NCI-H774 (cell line): Measurements from ENCODE around the gene LRRC39.
A peak's percentile ranks its signal among the peaks of the same experiment; 100 is the strongest.
"Not testable (repeated sequence)": the region's sequence is repeated elsewhere in the genome, so short reads cannot be mapped to it uniquely, and the experiment has no call there.

ENCODE experiments used
- DNase-seq: peaks from one replicate; lab custom pipeline; 2025; lab: John Stamatoyannopoulos, UW

LRRC39 gene

GRCh38 chr1:100178091-100178490 is at the start of gene LRRC39:
Gene LRRC39, minus strand, starts transcription at chr1:100178256. Its CDS starts 9,740 bp downstream, at chr1:100168516.
- no peak for DNase-seq

- no peak for DNase-seq
Observed at GRCh38 chr1:100222428-100222827, 44.4 kb upstream of the LRRC39 start.

GRCh38 chr1:100219883-100220282 is 41.8 kb upstream of the LRRC39 start:
- DNase-seq: no peak

- DNase-seq: no peak
Observed at GRCh38 chr1:100219457-100219856, 41.4 kb upstream of the LRRC39 start.

- DNase-seq: no peak
Observed at GRCh38 chr1:100217834-100218233, 39.8 kb upstream of the LRRC39 start.

GRCh38 chr1:100215101-100215500 is 37.0 kb upstream of the LRRC39 start:
- no peak for DNase-seq

GRCh38 chr1:100213141-100213540 is 35.1 kb upstream of the LRRC39 start:
- no peak for DNase-seq

GRCh38 chr1:100206301-100206700 is 28.2 kb upstream of the LRRC39 start:
- DNase-seq: no peak

GRCh38 chr1:100205593-100205992 is 27.5 kb upstream of the LRRC39 start:
- not testable (repeated sequence) for DNase-seq

- DNase-seq: not testable (repeated sequence)
Observed at GRCh38 chr1:100205103-100205502, 27.0 kb upstream of the LRRC39 start.

GRCh38 chr1:100202703-100203102 is 24.6 kb upstream of the LRRC39 start:
- DNase-seq: not testable (repeated sequence)

- DNase-seq: not testable (repeated sequence)
Observed at GRCh38 chr1:100200060-100200459, 22.0 kb upstream of the LRRC39 start.

GRCh38 chr1:100198596-100198995 is 20.5 kb upstream of the LRRC39 start:
- no peak for DNase-seq

GRCh38 chr1:100188617-100189016 is 10.6 kb upstream of the LRRC39 start:
- DNase-seq: peak; percentile 4

- DNase-seq: no peak
Observed at GRCh38 chr1:100187912-100188311, 9.9 kb upstream of the LRRC39 start.

- no peak for DNase-seq
Observed at GRCh38 chr1:100184536-100184935, 6.5 kb upstream of the LRRC39 start.

- no peak for DNase-seq
Observed at GRCh38 chr1:100183370-100183769, 5.3 kb upstream of the LRRC39 start.

GRCh38 chr1:100177295-100178041 is 588 bp downstream of the LRRC39 start:
- DNase-seq: no peak

- DNase-seq: no peak
Observed at GRCh38 chr1:100168051-100168450, 10.0 kb downstream of the LRRC39 start.

- DNase-seq: no peak
Observed at GRCh38 chr1:100164702-100165101, 13.4 kb downstream of the LRRC39 start.

- no peak for DNase-seq
Observed at GRCh38 chr1:100164216-100164615, 13.8 kb downstream of the LRRC39 start.

GRCh38 chr1:100162881-100163280 is 15.2 kb downstream of the LRRC39 start:
- DNase-seq: no peak

- DNase-seq: no peak
Observed at GRCh38 chr1:100152271-100152670, 25.8 kb downstream of the LRRC39 start.

GRCh38 chr1:100151679-100152078 is 26.4 kb downstream of the LRRC39 start:
- no peak for DNase-seq
